AG09319 (cell line): ENCODE data around the gene SUSD1.

Source experiments
- DNase-seq: peaks from one replicate; pipeline ENCODE4 v3.0.0-alpha.2; 2010; ENCODE audit warnings: low read depth; ENCODE audit errors: extremely low read depth
- CTCF ChIP-seq: IDR thresholded peaks from 2 replicates; pipeline ENCODE4 v1.5.1; 2011; ENCODE audit warnings: low read depth, mild to moderate bottlenecking, inconsistent platforms, low read length, moderate library complexity

Gene SUSD1

GRCh38 chr9:111991179-111991578 lies 183.9 kb downstream of the SUSD1 start:
- DNase-seq, result no peak
- TF ChIP-seq CTCF, result no peak
